Heart right ventricle (tissue), 16 donors: ENCODE measurements around the gene GGT6. TPM values are rescaled to one million over a fixed set of nuclear protein-coding genes. Genes with fewer than 3 reads are reported as not detected.

Source experiments
- ATAC-seq, 8 donors: fragments of 200-7000 bp; cut with Tn5 transposase; one replicate each; pipeline ENCODE4 v1.9.1; 2020; ENCODE audit warnings: mild to moderate bottlenecking in 8 of 8, moderate library complexity in 8 of 8, moderate number of reproducible peaks in 1 of 8
- DNase-seq, 2 donors: peaks; one replicate each; pipeline ENCODE4 v3.0.0-alpha.2; 2020
- H3K27ac ChIP-seq, 10 donors: fragments of 200-600 bp; sonication (generic) in 2 of 10; one replicate each; pipeline versions ENCODE4 v1.5.0 to v1.8.0; 2020 to 2022; ENCODE audit warnings: mild to moderate bottlenecking in 3 of 10
- H3K27me3 ChIP-seq, 7 donors: fragments of 200-600 bp; one replicate each; pipeline ENCODE4 v1.8.0; 2021 to 2022; ENCODE audit warnings: mild to moderate bottlenecking in 2 of 7
- H3K36me3 ChIP-seq, 9 donors: fragments of 200-600 bp; sonication (generic) in 1 of 9; one replicate each; pipeline versions ENCODE4 v1.5.0 to v1.8.0; 2020 to 2022; ENCODE audit warnings: mild to moderate bottlenecking in 2 of 9
- H3K4me1 ChIP-seq, 9 donors: fragments of 200-600 bp; sonication (generic) in 1 of 9; one replicate each; pipeline versions ENCODE4 v1.5.0 to v1.8.0; 2020 to 2022; ENCODE audit warnings: mild to moderate bottlenecking in 4 of 9
- H3K4me3 ChIP-seq, 10 donors: fragments of 200-600 bp; sonication (generic) in 2 of 10; one replicate each; pipeline versions ENCODE4 v1.5.0 to v1.8.0; 2020 to 2022; ENCODE audit warnings: mild to moderate bottlenecking in 7 of 10, moderate library complexity in 2 of 10
- H3K9me3 ChIP-seq, 11 donors: fragments of 200-600 bp in 10 of 11; sonication (generic) in 2 of 11; one replicate each; pipeline versions ENCODE4 v1.5.0 to v1.8.0; 2013 to 2022; ENCODE audit warnings: mild to moderate bottlenecking in 2 of 11, control low read depth in 1 of 11, moderate library complexity in 1 of 11
- WGBS, 2 donors: extraction: QIAGEN DNeasy Blood & Tissue Kit; methylation state at CpG; one replicate each; pipeline ENCODE4 v1.1.7; 2013; ENCODE audit warnings: inconsistent platforms in 1 of 2; 5-methylcytosine and 5-hydroxymethylcytosine counted together
- intact Hi-C, 10 donors: fragments of 100-400 bp; cut with DNase I; formaldehyde crosslinking; loops; one replicate each; pipeline versions ENCODE4 v1.11.1 to v1.14.2; 2022
- polyA plus RNA-seq, 2 donors: library from polyadenylated mRNA; stranded (reverse); fragments of 200-250 nt; gene quantifications; one replicate each; pipeline ENCODE4 v1.2.3, GENCODE V29; 2013
- total RNA-seq, 10 donors: library from RNA; stranded (reverse); fragmentation: NEBNext Ultra II Directional in 3 of 10; extraction: Animal tissue kit (Norgen Biotek cat#: 25700) in 3 of 10; gene quantifications; one replicate each; pipeline versions ENCODE4 v1.2.1 to v1.2.4, GENCODE V29; 2021 to 2023
- TF ChIP-seq, protein P1 (sequence below), 9 donors: fragments of 200-600 bp; sonication (generic) in 2 of 9; IDR thresholded peaks; one replicate each; pipeline versions ENCODE4 v1.5.0 to v1.8.0; 2021 to 2022; ENCODE audit warnings: antibody characterized with exemption in 9 of 9, mild to moderate bottlenecking in 5 of 9, moderate library complexity in 1 of 9
- donor health status: Arrhythmogenic right ventricular cardiomyopathy.
- donor health status: ischemic (EF 13 %, LVEDD 7.1; RV severe dilation, severe dysfunction).
- donor health status: healthy with polysubstance abuse.
- donor health status: DM: no; HTN: yes; CAD: no.
- donor health status: DM: no; HTN: no; CAD: no.
- donor health status: ischemic (EF 25% LVEDD 6.9; RV normal size, moderate dysfunction).
- donor health status: ischemic (EF 25% LVEDD 5.7; RV mildly dilated, moderate dysfunction).
- donor health status: healthy.
- donor health status: DM: yes; HTN: yes; CAD: no.
- donor health status: Ischemic cardiomyopathy.
- donor health status: ischemic (EF 35%, LVEDD 5.7; RV mildly dilated, moderate dysfunction).
- donor health status: nonischemic (EF 11% LVEDD 7.7; RV severe dilation, severe dysfunction).
- donor health status: DM: yes; HTN: yes; CAD: no.
- donor health status: PGD.
- donor health status: ischemic (EF 29% LVEDD 5.4; RV normal size, mild dysfunction).
- donor health status: nonischemic (EF 23%, LVEDD 6.1; RV moderate dilation, normal function).

The GGT6 gene
- total and polyA plus RNA-seq, 12 donors, result 0.03 to 0.19 (median 0.12) TPM; not detected in 6

GRCh38 chr17:4574448-4575045 is 14.2 kb upstream of the GGT6 start:
- Histone ChIP-seq H3K36me3 (no peaks in the 10 kb centered on the region), H3K27me3 (no peaks in the 10 kb centered on the region), H3K4me1 (peaks cover 0 to 20% (median 7%) of the 10 kb centered on the region in 9 donors), H3K9me3 (no peaks in the 10 kb centered on the region), H3K4me3 (no peak overlapping the region), H3K27ac (peak overlapping the region in 1 of 10 donors; percentile 49)
- DNase-seq (no peak), ATAC-seq (no peak)
- intact Hi-C loops, result no loop called here
- TF ChIP-seq, protein P1, sequence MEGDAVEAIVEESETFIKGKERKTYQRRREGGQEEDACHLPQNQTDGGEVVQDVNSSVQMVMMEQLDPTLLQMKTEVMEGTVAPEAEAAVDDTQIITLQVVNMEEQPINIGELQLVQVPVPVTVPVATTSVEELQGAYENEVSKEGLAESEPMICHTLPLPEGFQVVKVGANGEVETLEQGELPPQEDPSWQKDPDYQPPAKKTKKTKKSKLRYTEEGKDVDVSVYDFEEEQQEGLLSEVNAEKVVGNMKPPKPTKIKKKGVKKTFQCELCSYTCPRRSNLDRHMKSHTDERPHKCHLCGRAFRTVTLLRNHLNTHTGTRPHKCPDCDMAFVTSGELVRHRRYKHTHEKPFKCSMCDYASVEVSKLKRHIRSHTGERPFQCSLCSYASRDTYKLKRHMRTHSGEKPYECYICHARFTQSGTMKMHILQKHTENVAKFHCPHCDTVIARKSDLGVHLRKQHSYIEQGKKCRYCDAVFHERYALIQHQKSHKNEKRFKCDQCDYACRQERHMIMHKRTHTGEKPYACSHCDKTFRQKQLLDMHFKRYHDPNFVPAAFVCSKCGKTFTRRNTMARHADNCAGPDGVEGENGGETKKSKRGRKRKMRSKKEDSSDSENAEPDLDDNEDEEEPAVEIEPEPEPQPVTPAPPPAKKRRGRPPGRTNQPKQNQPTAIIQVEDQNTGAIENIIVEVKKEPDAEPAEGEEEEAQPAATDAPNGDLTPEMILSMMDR (IDR thresholded peaks at IDR 0.05), result no peak
- 95 to 97% methylated on average over 9 of the region's 9 CpGs for WGBS, 2 donors

DNA sequence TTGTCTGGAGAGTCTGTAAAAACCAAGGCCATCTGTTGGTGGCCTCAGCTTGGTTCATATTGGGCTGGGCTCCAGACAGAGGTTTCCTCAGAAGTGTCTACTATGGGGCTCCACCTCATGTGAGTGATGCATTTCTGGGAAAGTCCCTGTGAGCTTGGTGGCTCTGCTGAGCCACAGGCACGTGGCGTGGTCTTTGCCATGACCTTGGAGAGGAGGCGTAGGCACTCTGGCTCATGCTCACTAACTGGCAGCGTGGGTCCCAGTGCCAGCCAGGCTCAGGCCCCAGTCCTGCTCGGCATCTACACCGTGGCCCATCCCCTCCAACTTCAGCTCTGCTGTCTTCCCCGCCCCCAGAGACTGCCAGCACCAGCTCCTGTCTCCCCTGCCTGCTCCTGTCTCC is 13.3 kb upstream of the GGT6 start:
- 50 to 59% methylated on average over 7 of the region's 7 CpGs for WGBS, 2 donors

GRCh38 chr17:4573115-4573514 is 12.7 kb upstream of the GGT6 start:
- TF ChIP-seq, protein P1 (IDR thresholded peaks at IDR 0.05), result no peak
- intact Hi-C loops, result no loop called here
- Histone ChIP-seq H3K4me1 (peaks cover 0 to 20% (median 7%) of the 10 kb centered on the region in 9 donors), H3K27me3 (no peaks in the 10 kb centered on the region), H3K9me3 (no peaks in the 10 kb centered on the region), H3K27ac (peak overlapping the region in 4 of 10 donors; percentile 29 to 49 (median 36)), H3K4me3 (no peak overlapping the region), H3K36me3 (no peaks in the 10 kb centered on the region)
- DNase-seq (no peak), ATAC-seq (no peak)
- 73 to 78% methylated on average over 4 of the region's 4 CpGs for WGBS, 2 donors

More for the DNA sequence above, 13.3 kb upstream of the GGT6 start:
- no peak overlapping the region for H3K4me3 ChIP-seq
- peak; percentile 58 to 61 for DNase-seq
- TF ChIP-seq, protein P1 (IDR thresholded peaks at IDR 0.05), result no peak
- intact Hi-C loops, result no loop called here
- H3K9me3 ChIP-seq, result no peaks in the 10 kb centered on the region
- H3K4me1 ChIP-seq, result peaks cover 0 to 20% (median 7%) of the 10 kb centered on the region in 9 donors
- peak overlapping the region in 7 of 10 donors; percentile 2 to 49 (median 30) for H3K27ac ChIP-seq
- no peaks in the 10 kb centered on the region for H3K27me3 ChIP-seq
- H3K36me3 ChIP-seq, result no peaks in the 10 kb centered on the region
- peak; percentile 71 to 96 (median 88) for ATAC-seq

- H3K27me3 ChIP-seq, result no peaks in the 10 kb centered on the region
- intact Hi-C loops, result no loop called here
- ATAC-seq, result no peak
- no peak for DNase-seq
- no peak overlapping the region for H3K27ac ChIP-seq
- peaks cover 0 to 17% (median 7%) of the 10 kb centered on the region in 9 donors for H3K4me1 ChIP-seq
- WGBS, 2 donors, result 74 to 77% methylated on average over 9 of the region's 9 CpGs
- no peak overlapping the region for H3K4me3 ChIP-seq
- no peaks in the 10 kb centered on the region for H3K36me3 ChIP-seq
- H3K9me3 ChIP-seq, result no peaks in the 10 kb centered on the region
- TF ChIP-seq, protein P1 (IDR thresholded peaks at IDR 0.05), result no peak
These were observed 11.8 kb upstream of the GGT6 start for GRCh38 chr17:4572131-4572530.
